ENCODE results near the gene NPHP1.
"Not testable (repeated sequence)": the region's sequence is repeated elsewhere in the genome, so short reads cannot be mapped to it uniquely, and the experiment has no call there.

Gene NPHP1

DNA sequence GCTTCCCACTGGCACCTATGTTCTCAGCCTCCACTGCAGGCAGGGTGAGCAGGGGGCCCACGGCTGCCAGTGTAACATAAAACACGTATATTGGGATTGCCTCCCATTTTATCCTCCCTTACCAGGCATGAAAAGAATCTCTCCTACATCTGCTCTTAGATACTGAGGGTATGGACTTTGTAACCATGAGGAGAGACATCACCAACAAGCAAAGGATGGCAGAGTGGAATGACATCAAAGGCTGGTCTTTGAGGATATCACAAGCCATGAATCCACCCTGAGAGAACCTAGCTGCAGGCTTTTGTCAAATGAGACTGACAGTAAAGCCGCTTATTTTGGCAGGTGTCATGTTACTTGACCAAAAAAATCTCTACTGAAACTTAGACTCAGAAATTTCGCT lies 7.4 kb downstream of the NPHP1 start:
- DNase-seq: no peak

DNA sequence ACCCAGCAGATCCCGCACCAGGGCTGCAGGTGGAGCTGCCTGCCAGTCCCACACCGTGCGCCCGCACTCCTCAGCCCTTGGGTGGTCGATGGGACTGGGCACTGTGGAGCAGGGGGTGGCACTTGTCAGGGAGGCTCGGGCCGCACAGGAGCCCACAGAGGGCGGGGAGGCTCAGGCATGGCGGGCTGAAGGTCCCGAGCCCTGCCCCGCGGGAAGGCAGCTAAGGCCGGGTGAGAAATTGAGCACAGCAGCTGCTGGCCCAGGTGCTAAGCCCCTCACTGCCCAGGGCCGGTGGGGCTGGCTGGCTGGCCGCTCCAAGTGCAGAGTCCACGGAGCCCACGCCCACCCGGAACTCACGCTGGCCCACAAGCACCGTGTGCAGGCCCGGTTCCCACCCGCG lies 14.6 kb downstream of the NPHP1 start:
- DNase-seq: not testable (repeated sequence)

DNA sequence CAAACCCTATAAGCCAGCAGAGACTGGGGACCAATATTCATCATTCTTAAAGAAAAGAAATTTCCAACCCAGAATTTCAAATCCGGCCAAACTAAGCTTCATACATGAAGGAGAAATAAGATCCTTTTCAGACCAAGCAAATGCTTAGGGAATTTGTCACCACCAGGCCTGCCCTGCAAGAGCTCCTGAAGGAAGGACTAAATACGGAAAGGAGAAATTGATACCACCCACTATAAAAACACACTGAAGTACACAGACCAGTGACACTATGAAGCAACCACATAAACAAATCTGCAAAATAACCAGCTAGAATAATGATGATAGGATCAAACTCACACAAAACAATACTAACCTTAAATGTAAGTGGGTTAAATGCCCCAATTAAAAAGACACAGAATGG lies 22.4 kb downstream of the NPHP1 start:
- DNase-seq: no peak

DNA sequence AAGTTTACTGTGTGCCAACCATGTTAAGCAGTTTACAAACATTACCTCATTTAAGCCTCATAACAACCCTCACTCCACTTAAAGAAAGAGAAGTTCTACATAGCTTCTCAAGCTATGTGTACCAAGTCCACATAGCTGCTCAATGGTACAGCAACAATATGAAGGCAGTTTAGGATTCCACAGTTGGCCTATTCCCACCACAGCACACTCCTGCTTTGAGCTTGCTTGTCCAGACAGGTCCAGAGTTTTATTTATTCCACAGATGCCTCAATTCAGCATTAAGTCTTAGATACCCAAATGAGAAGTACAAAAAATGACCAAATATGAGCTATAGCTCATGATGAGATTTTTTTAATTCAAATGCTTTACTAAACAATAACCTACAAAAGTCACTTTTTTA lies 24.8 kb downstream of the NPHP1 start:
- no peak for DNase-seq

DNA sequence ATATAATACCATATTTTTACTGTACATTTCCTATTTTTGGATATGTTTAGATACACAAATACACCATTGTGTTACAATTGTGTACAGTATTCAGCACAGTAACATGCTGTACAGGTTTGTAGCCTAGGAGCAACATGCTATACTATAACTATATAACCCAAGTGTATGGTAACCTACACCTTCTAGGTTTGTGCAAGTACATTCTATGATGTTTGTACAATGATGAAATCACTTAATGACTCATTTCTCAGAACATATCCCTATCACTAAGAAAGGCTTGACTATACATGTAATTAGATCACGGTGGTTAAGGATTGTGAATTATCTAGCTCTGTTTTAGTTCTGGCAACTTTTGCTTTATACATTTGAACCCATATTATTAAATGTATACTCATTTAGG lies 31.3 kb downstream of the NPHP1 start:
- DNase-seq: peak; percentile 12

DNA sequence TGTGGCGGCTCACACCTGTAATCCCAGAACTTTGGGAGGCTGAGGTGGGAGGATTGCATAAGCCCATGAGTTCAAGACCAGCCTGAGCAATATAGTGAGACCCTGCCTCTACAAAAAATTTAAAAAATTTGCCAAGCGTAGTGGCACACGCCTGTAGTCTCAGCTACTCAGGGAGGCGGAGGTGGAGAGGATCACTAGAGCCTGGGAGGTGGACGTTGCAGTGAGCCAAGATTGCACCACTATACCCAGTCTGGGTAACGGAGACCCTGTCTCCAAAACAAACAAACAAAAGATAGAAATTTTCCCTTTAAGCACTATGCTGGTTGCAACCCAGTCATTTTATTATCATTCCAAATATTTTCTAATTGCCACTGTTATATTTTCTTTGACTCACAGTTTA lies 32.3 kb downstream of the NPHP1 start:
- no peak for DNase-seq

DNA sequence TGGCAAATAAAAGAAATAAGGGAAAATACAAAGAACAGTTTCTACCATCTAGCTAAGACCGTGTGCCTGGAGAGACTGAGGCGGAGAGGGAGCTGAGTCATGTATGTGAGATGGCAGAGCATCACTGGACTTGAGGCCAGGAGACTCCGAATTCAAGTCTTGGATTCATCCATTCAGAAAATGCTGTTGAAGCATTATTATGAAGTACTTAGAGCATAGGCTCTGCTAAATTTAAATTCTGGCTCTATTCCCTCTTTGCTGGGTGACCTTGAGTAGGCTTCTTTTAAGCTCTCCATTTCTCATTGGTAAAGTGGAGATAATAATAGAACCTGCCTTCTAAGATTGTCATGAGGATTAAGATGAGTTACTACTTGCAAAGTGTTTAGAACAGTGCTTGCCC lies 34.7 kb downstream of the NPHP1 start:
- DNase-seq: no peak

DNA sequence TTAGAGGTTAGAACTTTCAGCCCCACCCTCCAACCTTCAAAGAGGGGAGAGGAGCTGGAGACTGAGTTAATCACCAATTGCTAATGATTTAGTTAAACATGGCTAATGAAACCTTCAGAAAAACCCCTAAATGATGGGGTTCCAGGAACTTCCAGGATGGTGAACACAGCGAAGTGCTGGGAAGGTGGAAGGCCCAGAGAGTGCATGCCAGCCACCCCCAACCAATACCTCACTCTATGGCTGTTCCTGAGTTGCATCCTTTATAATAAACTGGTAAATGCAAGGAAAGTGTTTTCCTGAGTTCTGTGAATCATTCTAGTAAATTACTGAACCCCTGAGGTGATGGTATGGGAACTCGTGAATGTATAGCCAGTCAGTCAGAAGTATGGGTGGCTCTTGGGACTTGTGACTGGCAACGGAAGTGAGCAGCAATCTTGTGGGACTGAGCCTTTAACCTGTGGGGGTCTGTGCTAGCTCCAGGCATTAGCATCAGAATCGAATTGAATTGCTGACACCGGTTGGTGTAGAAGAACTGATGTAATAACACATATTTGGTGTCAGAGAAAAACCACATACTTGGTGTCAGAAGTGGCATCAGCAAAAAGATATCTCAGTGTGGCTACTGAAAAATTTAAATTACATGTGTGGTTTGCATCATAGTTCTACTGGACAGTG lies 37.4 kb downstream of the NPHP1 start:
- DNase-seq: peak; percentile 76

DNA sequence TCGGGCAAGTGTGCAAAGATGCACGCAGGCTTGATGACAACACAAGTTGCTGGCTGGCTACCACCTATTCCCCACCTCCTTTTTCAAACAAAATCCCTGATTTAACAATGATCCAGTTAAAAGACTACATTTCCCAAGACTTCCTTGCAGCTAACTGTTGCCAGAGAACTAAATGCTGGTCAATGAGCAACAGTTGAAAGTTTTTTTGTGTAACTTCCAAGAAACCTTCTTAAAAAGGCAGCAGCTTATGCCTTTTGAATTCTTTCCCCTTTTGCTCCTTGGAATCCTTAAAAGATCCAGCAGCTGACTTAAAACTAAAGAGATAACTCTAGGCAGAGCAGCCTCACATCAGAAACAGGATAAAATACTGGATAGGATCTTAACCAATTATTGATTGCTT lies 38.5 kb downstream of the NPHP1 start:
- no peak for DNase-seq

DNA sequence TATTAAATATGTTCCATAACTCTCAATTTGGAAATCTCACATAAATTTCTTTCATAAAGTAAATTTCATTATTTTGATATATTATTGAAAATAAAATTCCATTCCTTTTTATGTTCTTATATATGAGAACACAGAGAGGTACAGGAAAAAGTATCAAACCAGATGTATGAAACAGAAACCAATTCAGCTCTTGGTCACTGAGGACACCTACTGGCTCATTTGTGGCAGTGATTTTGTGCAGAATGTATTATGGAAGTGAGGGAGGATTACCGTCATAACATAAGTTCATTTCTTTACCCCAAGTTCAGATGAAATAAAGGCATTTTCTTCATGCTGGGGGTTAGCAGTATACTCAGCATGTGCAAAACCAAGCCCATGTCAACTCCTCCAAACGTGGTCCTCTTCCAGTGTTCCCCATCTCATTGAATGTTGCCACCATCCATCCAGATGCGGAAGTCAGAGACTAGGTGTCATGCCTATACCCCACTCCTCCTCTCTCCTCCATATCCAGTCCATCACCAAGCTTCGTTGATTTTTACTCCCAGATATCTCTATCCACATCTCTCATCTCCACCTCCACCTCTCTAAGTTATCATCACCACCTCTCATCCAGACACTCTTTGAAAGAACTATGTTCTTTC lies 47.5 kb downstream of the NPHP1 start:
- peak; percentile 63 for DNase-seq

DNA sequence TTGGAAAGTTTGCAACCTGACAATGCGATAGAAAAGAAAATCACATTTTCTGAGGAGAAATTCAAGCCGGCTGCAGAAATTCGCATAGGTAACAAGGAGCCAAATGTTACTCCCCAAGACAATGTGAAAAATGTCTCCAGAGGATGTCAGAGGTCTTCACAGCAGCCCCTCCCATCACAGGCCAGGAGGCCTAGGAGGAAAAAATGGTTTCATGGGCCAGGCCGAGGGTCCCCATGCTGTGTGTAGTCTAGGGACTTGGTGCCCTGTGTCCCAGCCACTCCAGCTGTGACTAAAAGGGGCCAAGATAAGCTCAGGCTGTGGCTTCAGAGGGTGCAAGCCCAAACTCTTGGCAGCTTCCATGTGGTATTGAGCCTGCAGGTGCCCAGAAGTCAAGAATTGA lies 50.0 kb downstream of the NPHP1 start:
- not testable (repeated sequence) for DNase-seq

DNA sequence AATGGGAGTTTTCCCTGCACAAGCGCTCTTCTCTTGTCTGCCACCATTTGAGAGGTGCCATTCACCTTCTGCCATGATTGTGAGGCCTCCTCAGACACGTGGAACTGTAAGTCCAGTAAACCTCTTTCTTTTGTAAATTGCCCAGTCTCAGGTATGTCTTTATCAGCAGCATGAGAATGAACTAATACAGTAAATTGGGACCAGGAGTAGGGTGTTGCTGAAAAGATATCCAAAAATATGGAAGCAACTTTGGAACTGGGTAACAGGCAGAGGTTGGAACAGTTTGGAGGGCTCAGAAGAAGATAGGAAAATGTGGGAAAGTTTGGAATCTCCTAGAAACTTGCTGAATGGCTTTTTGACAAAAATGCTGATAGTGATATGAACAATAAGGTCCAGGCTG lies 50.6 kb downstream of the NPHP1 start:
- DNase-seq: not testable (repeated sequence)

DNA sequence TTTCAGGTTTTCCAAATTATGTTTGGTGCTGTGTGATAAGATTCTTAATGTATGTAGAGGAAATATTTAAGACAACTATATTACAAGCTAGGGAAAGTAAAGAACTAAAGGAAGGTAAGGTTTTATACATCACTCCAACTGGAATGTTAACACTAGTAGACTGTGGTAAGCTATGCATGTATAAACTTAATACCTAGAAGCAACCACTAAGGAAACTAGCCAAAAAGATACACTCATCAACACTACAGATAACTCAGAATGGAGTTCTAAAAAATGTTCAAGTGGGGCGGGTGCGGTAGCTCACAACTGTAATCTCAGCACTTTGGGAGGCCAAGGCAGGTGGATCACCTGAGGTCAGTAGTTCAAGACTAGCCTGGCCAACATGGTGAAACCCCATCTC lies 51.4 kb downstream of the NPHP1 start:
- DNase-seq: no peak

DNA sequence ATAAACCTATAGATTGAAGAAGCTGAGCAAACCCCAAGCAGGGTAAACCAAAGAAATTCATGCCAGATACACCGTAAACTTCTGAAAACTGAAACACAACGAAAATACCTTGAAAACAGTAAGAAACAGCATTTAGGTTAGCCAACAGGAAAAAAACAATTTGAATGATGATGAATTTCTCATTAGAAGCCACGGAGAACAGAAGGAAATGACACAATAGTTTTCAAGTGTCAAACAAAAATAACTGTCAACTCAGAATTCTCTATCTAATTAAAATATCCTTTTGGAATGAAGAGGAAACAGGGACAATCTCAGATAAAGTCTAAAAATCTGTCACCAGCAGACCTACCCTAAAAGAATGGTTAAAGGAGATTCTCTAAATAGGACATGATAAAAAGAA lies 51.9 kb downstream of the NPHP1 start:
- no peak for DNase-seq

DNA sequence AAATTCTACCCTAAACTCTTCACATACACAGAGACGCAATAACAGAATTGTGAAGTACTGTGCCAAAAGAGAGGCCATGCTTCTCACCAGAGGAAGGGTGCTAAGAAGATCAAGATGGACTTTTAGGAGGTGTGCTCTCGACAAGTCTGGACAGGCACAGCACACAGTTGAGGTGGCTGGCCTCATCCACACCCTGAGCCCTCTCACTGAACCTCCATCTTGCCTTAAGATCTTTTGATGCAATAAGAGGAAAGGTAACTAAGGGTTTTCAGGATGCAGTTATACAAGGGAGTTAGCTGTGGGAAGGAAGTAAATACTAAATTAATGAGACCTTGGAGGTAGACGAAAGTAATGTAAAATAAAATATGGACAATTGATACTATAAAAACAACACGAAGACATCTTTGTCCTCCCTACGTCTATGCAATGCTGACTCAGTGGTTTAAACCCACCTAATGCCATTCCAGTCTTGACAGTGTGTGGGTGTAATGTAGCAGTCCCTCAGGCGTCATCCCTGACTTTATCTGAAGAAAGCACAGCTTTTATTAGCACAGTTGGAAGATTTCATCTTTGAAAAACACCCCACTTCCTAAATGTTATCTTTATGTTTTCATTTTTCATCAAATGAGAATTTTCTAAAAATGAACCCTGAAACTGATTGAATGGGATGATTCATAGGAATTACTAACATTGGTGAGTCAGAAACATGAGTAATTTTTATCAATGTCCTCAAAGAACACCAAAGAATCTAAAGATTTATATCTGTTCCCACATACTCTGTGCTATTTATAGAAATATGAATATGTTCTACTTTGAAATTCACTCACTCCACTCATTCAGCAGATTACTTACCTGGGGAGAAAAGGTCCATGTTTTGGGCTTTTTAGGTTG lies 55.2 kb downstream of the NPHP1 start:
- peak; percentile 72 for DNase-seq

DNA sequence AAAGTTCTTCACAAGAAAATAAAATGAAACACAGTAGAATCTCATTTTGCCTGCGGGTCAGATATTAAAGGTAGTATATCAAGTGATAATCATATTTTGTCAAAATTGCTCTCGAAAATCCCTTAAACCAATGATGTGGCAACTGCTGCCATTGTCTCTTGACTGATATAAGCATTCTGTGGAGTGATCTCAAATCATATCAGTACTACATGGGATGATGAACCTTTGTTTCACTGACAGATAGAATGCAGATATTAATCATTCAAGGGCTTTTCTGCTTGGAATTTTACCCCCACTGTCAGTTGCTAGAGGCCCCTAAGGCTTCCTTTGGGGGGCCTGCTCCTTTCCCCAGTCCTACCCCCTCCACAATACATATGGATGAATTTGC lies 57.9 kb downstream of the NPHP1 start:
- no peak for DNase-seq

DNA sequence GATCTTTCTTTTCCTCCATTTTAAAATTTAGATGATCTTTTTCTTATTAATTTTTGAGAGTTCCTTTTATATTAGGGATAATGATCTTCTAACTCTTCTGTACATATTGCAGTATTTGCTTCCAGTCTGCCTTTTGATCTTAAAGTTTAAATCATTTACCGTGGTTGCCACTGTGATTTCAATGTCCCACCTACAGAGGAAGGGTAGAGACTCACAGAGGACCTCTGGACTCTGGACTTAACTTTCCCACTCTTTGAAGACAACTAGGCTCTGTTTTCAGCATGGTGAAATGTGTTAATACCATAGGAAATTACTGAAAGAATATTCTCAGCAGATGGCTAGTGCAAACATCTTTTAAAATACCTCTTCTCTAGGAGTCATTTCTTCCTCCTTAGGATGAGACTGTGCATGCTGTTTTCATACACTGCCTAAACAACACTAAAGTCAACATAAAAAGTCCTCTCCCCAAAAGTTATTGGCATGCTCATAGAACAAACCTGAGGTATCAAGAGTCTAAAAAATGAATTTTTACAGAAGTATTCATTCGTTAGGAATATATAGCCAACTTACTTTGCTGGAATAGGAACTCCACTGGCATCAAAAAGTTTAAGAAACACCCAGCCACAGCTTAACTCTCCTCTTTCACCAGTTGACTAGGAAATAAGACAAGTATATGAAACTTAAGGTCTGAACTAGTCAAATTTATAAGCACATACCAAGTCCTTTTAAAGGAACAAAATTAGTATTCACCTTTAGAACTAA lies 58.4 kb downstream of the NPHP1 start:
- no peak for DNase-seq

DNA sequence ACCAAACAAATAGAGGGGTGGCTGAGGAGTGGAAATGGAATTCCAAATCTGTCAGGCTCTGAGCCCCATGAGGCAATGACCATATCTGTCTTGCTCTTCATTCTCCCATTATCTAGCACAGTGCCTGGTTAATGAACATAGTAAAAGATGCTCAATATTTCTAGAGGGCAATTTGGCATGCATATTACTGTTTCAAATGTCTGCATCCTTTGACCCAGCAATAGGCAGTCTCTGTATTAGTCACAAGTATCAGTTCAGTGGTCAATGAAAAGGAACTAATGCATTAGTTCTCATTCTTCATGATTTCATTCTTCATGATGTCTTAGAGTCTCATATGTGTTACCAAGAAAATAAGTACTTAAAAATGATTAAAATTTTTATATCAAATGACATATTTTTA lies 60.8 kb downstream of the NPHP1 start:
- DNase-seq: no peak

DNA sequence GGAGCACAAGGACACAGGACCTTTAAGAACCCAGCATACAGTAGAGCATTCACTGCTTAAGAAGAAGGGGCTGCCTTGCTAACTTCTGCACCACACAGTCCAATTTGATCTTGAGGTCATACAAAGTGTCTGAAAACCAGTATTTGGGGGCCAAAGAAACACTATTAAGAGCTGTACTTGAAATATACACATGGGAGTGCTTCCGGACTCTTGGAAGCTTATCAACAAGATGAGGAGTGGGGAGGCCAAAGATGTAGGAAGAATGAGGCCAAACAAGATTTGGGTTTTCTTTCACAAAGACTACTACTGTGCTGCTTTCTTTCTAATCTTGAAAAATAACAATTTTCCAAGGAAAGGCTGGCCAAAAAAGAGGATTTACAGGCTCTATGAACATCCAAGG lies 64.4 kb downstream of the NPHP1 start:
- DNase-seq: no peak

DNA sequence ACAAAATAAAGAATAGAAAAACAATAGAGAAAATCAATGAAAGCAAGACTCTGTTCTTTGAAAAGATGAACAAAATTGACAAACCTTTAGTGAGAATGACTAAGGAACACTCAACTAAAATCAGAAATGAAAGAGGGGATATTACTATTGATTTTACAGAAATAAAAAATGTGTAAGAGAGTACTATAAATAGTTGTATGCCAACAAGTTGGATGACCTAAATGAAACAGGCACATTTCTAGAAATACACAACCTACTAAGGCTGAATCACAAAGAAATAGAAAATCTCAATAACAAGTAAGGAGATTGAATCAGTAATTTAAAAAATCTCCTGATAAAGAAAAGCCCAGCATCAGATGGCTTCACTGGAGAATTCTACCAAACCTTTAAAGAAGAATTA lies 70.8 kb downstream of the NPHP1 start:
- DNase-seq: no peak

DNA sequence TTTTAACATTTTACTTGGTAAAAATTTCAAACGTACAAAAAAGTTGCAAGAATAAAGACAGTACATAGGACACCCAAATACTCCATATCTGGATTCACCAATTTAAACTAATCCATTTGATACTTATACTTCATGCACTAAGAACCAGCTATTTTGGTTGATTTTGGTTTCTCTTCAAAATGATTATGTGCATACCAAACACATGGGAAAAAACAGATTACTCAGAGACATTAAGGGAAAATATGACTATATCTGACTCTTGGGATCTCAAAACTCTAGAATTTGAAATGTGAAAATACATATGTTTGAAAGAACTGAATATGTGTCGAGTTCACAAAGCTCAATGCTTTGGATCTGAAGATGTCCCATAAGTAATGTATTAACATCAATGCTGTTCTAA lies 73.6 kb downstream of the NPHP1 start:
- DNase-seq: no peak

DNA sequence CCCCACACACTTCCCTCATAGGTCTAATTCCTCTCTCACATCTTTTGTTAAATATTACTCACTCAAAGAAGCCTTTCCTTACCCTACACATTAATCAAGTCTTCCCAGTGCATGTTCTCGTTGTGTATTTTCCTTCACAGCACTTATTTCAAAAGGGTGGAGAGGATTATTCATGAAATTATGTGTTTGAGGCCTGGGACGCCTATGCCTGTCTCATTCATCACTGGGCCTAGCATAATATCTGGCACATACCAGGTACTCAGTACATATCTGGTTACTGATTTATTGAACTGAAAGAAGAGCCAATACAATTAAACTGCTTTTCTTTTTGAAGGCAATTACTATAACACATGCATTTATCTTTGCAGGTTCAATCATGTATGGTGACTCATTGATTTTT lies 74.1 kb downstream of the NPHP1 start:
- no peak for DNase-seq

DNA sequence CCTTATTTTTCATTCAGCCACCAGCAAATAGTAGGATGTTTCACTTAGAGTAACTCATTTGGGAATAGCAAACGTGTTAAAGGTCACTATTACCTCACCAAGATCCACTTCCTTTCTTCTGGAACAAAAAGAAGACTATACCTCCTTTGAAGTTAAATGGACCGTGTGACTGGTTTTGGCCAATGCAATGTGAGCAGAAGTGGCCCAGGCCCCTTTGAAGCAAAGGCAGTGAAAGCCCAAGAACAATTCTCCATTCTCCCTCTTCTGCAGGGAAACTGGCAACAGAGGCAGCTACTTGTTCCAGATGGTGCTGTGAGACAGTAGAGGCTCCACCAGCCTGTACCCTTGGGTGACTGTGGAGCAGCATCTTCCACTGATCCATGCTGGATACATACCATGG lies 77.9 kb downstream of the NPHP1 start:
- DNase-seq: no peak

Data from fibroblast of skin of scalp (primary cell).